ENCODE data around the gene CDC42EP2. TPM values are rescaled to one million over a fixed set of nuclear protein-coding genes. Genes with fewer than 3 reads are reported as not detected.

Gene CDC42EP2
- total and polyA plus RNA-seq, 2 donors from 2014 or later = 13.7 to 19.4 TPM

GRCh38 chr11:65327021-65327420 lies 12.4 kb downstream of the CDC42EP2 start:
- DNase-seq (no peak), FAIRE-seq (no peak)
- H3K27ac ChIP-seq (ENCODE audit: low read depth in 2 of 2, low read length in 2 of 2) = no peak overlapping the region
- H3K9me3 ChIP-seq (ENCODE audit: control insufficient read depth in 2 of 3, insufficient read depth in 1 of 3, low read length in 3 of 3) = no peaks in the 10 kb centered on the region
- no peaks in the 10 kb centered on the region for H3K4me1 ChIP-seq (ENCODE audit: control insufficient read depth in 2 of 3, insufficient read depth in 2 of 3, low read depth in 1 of 3, low read length in 3 of 3)
- intact Hi-C loops (cut with DNase I) = loop anchor here (5.0 kb wide), 1 partner anchor 50 kb away; no protein-coding TSS in a partner anchor
- peaks cover 0 to 7% (median 3%) of the 10 kb centered on the region in 3 donors for H3K36me3 ChIP-seq (ENCODE audit: control insufficient read depth in 2 of 3, insufficient read depth in 3 of 3, low read length in 3 of 3)
- H3K9ac ChIP-seq (ENCODE audit: low read length in 3 of 3) = no peak overlapping the region
- no peak overlapping the region for H3K4me3 ChIP-seq (ENCODE audit: low read length in 3 of 3)
- TF ChIP-seq, protein P1, sequence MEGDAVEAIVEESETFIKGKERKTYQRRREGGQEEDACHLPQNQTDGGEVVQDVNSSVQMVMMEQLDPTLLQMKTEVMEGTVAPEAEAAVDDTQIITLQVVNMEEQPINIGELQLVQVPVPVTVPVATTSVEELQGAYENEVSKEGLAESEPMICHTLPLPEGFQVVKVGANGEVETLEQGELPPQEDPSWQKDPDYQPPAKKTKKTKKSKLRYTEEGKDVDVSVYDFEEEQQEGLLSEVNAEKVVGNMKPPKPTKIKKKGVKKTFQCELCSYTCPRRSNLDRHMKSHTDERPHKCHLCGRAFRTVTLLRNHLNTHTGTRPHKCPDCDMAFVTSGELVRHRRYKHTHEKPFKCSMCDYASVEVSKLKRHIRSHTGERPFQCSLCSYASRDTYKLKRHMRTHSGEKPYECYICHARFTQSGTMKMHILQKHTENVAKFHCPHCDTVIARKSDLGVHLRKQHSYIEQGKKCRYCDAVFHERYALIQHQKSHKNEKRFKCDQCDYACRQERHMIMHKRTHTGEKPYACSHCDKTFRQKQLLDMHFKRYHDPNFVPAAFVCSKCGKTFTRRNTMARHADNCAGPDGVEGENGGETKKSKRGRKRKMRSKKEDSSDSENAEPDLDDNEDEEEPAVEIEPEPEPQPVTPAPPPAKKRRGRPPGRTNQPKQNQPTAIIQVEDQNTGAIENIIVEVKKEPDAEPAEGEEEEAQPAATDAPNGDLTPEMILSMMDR (IDR thresholded peaks at IDR 0.05; ENCODE audit: borderline replicate concordance, extremely low read depth, insufficient read depth) = no peak
- no peaks in the 10 kb centered on the region for H3K27me3 ChIP-seq (ENCODE audit: control insufficient read depth, insufficient read depth, low read length)

- Histone ChIP-seq H3K36me3 (ENCODE audit: control insufficient read depth in 2 of 3, insufficient read depth in 3 of 3, low read length in 3 of 3) (no peaks in the 10 kb centered on the region), H3K4me3 (ENCODE audit: low read length in 3 of 3) (no peak overlapping the region), H3K9ac (ENCODE audit: low read length in 3 of 3) (peak overlapping the region in 1 of 3 donors; percentile 13)
Observed at GRCh38 chr11:65329478-65329877, 14.8 kb downstream of the CDC42EP2 start.

DNA sequence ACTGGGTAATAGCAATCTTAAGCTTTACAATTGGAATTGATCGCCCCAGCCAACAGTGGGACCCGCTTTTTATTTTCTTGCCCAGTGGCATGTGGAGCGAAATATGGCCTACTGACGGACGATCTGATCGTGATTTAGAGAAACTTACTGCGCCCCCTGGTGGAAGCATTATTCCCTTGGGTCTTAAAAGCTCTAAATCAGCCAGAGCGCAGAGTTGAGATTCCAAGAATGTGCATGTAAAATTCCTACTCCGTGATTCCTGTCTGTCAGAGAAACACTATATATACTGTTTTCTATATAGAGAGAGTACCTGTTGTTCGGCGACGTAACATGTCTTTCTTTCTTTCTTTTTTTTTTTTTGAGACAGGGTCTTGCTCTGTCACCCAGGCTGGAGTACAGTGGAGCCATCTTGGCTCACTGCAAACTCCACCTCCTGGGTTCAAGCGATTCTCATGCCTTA lies 15.3 kb downstream of the CDC42EP2 start:
- FAIRE-seq (no peak), DNase-seq (peak; percentile 62 to 96 (median 87))
- Histone ChIP-seq H3K9me3 (ENCODE audit: control insufficient read depth in 2 of 3, insufficient read depth in 1 of 3, low read length in 3 of 3) (no peaks in the 10 kb centered on the region), H3K27ac (ENCODE audit: low read depth in 2 of 2, low read length in 2 of 2) (no peak overlapping the region), H3K27me3 (ENCODE audit: control insufficient read depth, insufficient read depth, low read length) (no peaks in the 10 kb centered on the region), H3K4me3 (ENCODE audit: low read length in 3 of 3) (peak overlapping the region in 1 of 3 donors; percentile 9), H3K36me3 (ENCODE audit: control insufficient read depth in 2 of 3, insufficient read depth in 3 of 3, low read length in 3 of 3) (no peaks in the 10 kb centered on the region), H3K9ac (ENCODE audit: low read length in 3 of 3) (peak overlapping the region in 1 of 3 donors; percentile 13), H3K4me1 (ENCODE audit: control insufficient read depth in 2 of 3, insufficient read depth in 2 of 3, low read depth in 1 of 3, low read length in 3 of 3) (peaks cover 0 to 5% (median 4%) of the 10 kb centered on the region in 3 donors)
- TF ChIP-seq, protein P1 (IDR thresholded peaks at IDR 0.05; ENCODE audit: borderline replicate concordance, extremely low read depth, insufficient read depth) = peak; percentile 86
- intact Hi-C loops (cut with DNase I) = loop anchor here (5.0 kb wide), 1 partner anchor 53 kb away; no protein-coding TSS in a partner anchor

More at GRCh38 chr11:65329478-65329877, 14.8 kb downstream of the CDC42EP2 start:
- intact Hi-C loops (cut with DNase I) = loop anchor here (5.0 kb wide), 1 partner anchor 52 kb away; no protein-coding TSS in a partner anchor
- H3K4me1 ChIP-seq (ENCODE audit: control insufficient read depth in 2 of 3, insufficient read depth in 2 of 3, low read depth in 1 of 3, low read length in 3 of 3) = peaks cover 0 to 2% (median 0%) of the 10 kb centered on the region in 3 donors
- no peaks in the 10 kb centered on the region for H3K27me3 ChIP-seq (ENCODE audit: control insufficient read depth, insufficient read depth, low read length)
- FAIRE-seq (no peak), DNase-seq (no peak)
- no peaks in the 10 kb centered on the region for H3K9me3 ChIP-seq (ENCODE audit: control insufficient read depth in 2 of 3, insufficient read depth in 1 of 3, low read length in 3 of 3)
- H3K27ac ChIP-seq (ENCODE audit: low read depth in 2 of 2, low read length in 2 of 2) = no peak overlapping the region
- TF ChIP-seq, protein P1 (IDR thresholded peaks at IDR 0.05; ENCODE audit: borderline replicate concordance, extremely low read depth, insufficient read depth) = no peak
